ENCODE measurements around the gene TDRD1.

DNA sequence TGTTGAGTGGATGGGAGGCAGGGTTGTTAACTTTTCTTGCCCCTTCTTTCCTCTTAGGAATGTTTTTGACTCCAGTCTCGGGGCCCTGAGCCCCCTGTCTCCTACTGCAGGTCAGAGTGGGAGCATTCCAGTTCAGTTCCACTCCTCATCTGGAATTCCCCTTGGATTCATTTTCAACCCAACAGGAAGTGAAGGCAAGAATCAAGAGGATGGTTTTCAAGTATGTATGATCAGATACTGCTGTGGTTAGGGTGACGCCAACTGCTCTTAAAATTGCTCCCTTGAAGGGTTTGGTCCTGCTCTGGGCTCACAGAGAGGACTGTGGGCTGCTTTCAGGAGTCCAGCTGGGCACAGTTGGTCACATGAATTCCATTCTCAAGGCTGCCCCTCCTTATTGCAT is 81.9 kb downstream of the TDRD1 start:
- TF ChIP-seq GATA3 (IDR thresholded peaks at IDR 0.05; ENCODE audit: low read depth, low read length) (no peak), GATA2 (IDR thresholded peaks at IDR 0.05; ENCODE audit: low read depth, low read length) (no peak)

Data from SH-SY5Y (cell line).